GM21528 (cell line): Measurements from ENCODE around the gene PIP.
"Not testable (repeated sequence)": the region's sequence is repeated elsewhere in the genome, so short reads cannot be mapped to it uniquely, and the experiment has no call there.

Experiments used
- ATAC-seq: cut with Tn5 transposase; IDR thresholded peaks from one replicate; pipeline ENCODE4 v1.9.1; 2021; ENCODE audit warnings: mild to moderate bottlenecking, moderate library complexity; ENCODE audit not compliant: unreplicated experiment, low FRiP score

The PIP gene

GRCh38 chr7:143131781-143132180 lies at the start of gene PIP:
PIP (plus strand) TSS chr7:143132077; CDS start chr7:143132117, 40 bp downstream.
- ATAC-seq = no peak

GRCh38 chr7:143085109-143085508 lies 46.8 kb upstream of the PIP start:
- no peak for ATAC-seq

- not testable (repeated sequence) for ATAC-seq
These were observed 46.3 kb upstream of the PIP start for GRCh38 chr7:143085610-143086009.

GRCh38 chr7:143088549-143089231 lies 43.2 kb upstream of the PIP start:
- ATAC-seq = not testable (repeated sequence)

GRCh38 chr7:143096146-143096545 lies 35.7 kb upstream of the PIP start:
- ATAC-seq = no peak

- ATAC-seq = not testable (repeated sequence)
These were observed 32.3 kb upstream of the PIP start for GRCh38 chr7:143099579-143099978.

- ATAC-seq = no peak
These were observed 27.1 kb upstream of the PIP start for GRCh38 chr7:143104759-143105158.

- not testable (repeated sequence) for ATAC-seq
These were observed 23.9 kb upstream of the PIP start for GRCh38 chr7:143108019-143108418.

GRCh38 chr7:143117395-143117794 lies 14.5 kb upstream of the PIP start:
- no peak for ATAC-seq

- no peak for ATAC-seq
These were observed 11.0 kb upstream of the PIP start for GRCh38 chr7:143120691-143121405.

GRCh38 chr7:143123326-143123725 lies 8.6 kb upstream of the PIP start:
- ATAC-seq = not testable (repeated sequence)

- no peak for ATAC-seq
These were observed 5.7 kb upstream of the PIP start for GRCh38 chr7:143126146-143126545.

GRCh38 chr7:143129051-143129450 lies 2.8 kb upstream of the PIP start:
- no peak for ATAC-seq

- ATAC-seq = no peak
These were observed 2.4 kb upstream of the PIP start for GRCh38 chr7:143129477-143129876.

GRCh38 chr7:143130541-143130940 lies 1.3 kb upstream of the PIP start:
- no peak for ATAC-seq

GRCh38 chr7:143147070-143147469 lies 15.2 kb downstream of the PIP start:
- ATAC-seq = no peak

- no peak for ATAC-seq
These were observed 16.2 kb downstream of the PIP start for GRCh38 chr7:143148050-143148449.

- ATAC-seq = no peak
These were observed 16.8 kb downstream of the PIP start for GRCh38 chr7:143148651-143149050.

GRCh38 chr7:143150696-143151095 lies 18.8 kb downstream of the PIP start:
- ATAC-seq = not testable (repeated sequence)

GRCh38 chr7:143158617-143159016 lies 26.7 kb downstream of the PIP start:
- ATAC-seq = not testable (repeated sequence)

GRCh38 chr7:143171697-143172096 lies 39.8 kb downstream of the PIP start:
- no peak for ATAC-seq

- no peak for ATAC-seq
These were observed 40.5 kb downstream of the PIP start for GRCh38 chr7:143172354-143172753.
